GM23248 (cell line): Measurements from ENCODE around the gene PNKD.

ENCODE experiments used
- EZH2 ChIP-seq: fragments of 200-600 bp; sonication (generic); IDR thresholded peaks from 2 replicates; pipeline ENCODE4 v1.6.1; 2018; ENCODE audit warnings: antibody characterized with exemption, mild to moderate bottlenecking; ENCODE audit not compliant: insufficient read depth, poor library complexity, severe bottlenecking
- EZH2phosphoT487 ChIP-seq: fragments of 200-600 bp; sonication (generic); IDR thresholded peaks from 2 replicates; pipeline ENCODE4 v1.6.1; 2018; ENCODE audit warnings: antibody characterized with exemption, moderate library complexity, mild to moderate bottlenecking, low read depth; ENCODE audit not compliant: insufficient read depth

- TF ChIP-seq EZH2phosphoT487 = no peak
- TF ChIP-seq EZH2 = no peak
Observed at GRCh38 chr2:218261423-218262236, 8.7 kb upstream of the PNKD start.
